Ishikawa (cell line): ENCODE measurements around the gene AEBP1.

ENCODE experiments used
- CEBPB ChIP-seq: IDR thresholded peaks from 2 replicates; pipeline ENCODE4 v1.6.1; 2012
- CREB1 ChIP-seq: IDR thresholded peaks from 2 replicates; pipeline ENCODE4 v1.6.1; 2012; ENCODE audit warnings: low read depth
- EGR1 ChIP-seq: IDR thresholded peaks from 2 replicates; pipeline ENCODE4 v1.6.1; 2012
- EP300 ChIP-seq: IDR thresholded peaks from 2 replicates; pipeline ENCODE4 v1.6.1; 2012; ENCODE audit warnings: borderline replicate concordance
- FOXM1 ChIP-seq: IDR thresholded peaks from 2 replicates; pipeline ENCODE4 v1.6.1; 2012; ENCODE audit warnings: low read depth, borderline replicate concordance
- NFIC ChIP-seq: IDR thresholded peaks from 2 replicates; pipeline ENCODE4 v1.6.1; 2012
- RAD21 ChIP-seq: IDR thresholded peaks from 2 replicates; pipeline ENCODE4 v1.6.1; 2012; ENCODE audit warnings: low read depth
- TAF1 ChIP-seq: IDR thresholded peaks from 2 replicates; pipeline ENCODE4 v1.6.1; 2012; ENCODE audit warnings: low read depth, mild to moderate bottlenecking
- TCF12 ChIP-seq: IDR thresholded peaks from 2 replicates; pipeline ENCODE4 v1.6.1; 2012; ENCODE audit warnings: low read depth
- TEAD4 ChIP-seq: IDR thresholded peaks from 2 replicates; pipeline ENCODE4 v1.6.1; 2012
- YY1 ChIP-seq: IDR thresholded peaks from 2 replicates; pipeline ENCODE4 v1.6.1; 2012; ENCODE audit warnings: low read depth
- ZBTB7A ChIP-seq: IDR thresholded peaks from 2 replicates; pipeline ENCODE4 v1.6.1; 2012; ENCODE audit warnings: low read depth
- TF ChIP-seq, protein P1 (sequence below): IDR thresholded peaks from 2 replicates; pipeline ENCODE4 v1.6.1; 2012
- TF ChIP-seq, protein P2 (sequence below): IDR thresholded peaks from 2 replicates; pipeline ENCODE4 v1.6.1; 2012; ENCODE audit warnings: low read depth, mild to moderate bottlenecking
- TF ChIP-seq, protein P3 (sequence below): IDR thresholded peaks from 2 replicates; pipeline ENCODE4 v1.6.1; 2012

Gene AEBP1

DNA sequence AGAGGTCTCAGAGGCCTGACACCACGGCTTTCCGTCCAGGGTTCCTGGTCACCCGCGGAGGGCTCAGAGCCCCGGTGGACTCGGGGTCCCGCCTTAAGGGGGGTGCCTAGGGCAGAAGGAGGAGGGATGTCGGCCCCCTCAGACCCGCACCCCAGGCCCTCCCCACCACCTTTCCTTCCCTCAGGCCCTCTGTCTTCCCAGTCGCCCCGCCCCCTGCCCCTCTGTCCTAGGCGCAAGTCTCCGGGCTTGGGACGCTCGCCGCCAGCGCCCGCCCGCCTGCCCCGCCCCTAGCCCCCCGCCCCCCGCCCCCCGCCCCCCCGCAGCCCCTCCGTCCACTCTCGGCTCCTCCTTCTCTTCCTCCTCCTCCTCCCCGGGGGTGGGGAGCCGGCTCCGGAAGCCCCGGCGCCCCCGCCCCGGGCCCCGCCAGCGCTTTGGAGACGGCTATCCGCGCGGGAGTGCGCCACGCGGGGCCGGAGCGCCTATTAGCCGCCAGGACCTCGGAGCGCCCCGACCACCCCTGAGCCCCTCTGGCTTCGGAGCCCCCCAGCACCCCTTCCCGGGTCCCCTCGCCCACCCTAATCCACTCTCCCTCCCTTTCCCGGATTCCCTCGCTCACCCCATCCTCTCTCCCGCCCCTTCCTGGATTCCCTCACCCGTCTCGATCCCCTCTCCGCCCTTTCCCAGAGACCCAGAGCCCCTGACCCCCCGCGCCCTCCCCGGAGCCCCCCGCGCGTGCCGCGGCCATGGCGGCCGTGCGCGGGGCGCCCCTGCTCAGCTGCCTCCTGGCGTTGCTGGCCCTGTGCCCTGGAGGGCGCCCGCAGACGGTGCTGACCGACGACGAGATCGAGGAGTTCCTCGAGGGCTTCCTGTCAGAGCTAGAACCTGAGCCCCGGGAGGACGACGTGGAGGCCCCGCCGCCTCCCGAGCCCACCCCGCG, at the start of gene AEBP1:
AEBP1 (plus strand) TSS at position 423 of the 937 bp plus-strand sequence; CDS start at position 744, 321 bp downstream.
- TF ChIP-seq, protein P1, sequence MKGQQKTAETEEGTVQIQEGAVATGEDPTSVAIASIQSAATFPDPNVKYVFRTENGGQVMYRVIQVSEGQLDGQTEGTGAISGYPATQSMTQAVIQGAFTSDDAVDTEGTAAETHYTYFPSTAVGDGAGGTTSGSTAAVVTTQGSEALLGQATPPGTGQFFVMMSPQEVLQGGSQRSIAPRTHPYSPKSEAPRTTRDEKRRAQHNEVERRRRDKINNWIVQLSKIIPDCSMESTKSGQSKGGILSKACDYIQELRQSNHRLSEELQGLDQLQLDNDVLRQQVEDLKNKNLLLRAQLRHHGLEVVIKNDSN, result no peak
- TF ChIP-seq, protein P2, sequence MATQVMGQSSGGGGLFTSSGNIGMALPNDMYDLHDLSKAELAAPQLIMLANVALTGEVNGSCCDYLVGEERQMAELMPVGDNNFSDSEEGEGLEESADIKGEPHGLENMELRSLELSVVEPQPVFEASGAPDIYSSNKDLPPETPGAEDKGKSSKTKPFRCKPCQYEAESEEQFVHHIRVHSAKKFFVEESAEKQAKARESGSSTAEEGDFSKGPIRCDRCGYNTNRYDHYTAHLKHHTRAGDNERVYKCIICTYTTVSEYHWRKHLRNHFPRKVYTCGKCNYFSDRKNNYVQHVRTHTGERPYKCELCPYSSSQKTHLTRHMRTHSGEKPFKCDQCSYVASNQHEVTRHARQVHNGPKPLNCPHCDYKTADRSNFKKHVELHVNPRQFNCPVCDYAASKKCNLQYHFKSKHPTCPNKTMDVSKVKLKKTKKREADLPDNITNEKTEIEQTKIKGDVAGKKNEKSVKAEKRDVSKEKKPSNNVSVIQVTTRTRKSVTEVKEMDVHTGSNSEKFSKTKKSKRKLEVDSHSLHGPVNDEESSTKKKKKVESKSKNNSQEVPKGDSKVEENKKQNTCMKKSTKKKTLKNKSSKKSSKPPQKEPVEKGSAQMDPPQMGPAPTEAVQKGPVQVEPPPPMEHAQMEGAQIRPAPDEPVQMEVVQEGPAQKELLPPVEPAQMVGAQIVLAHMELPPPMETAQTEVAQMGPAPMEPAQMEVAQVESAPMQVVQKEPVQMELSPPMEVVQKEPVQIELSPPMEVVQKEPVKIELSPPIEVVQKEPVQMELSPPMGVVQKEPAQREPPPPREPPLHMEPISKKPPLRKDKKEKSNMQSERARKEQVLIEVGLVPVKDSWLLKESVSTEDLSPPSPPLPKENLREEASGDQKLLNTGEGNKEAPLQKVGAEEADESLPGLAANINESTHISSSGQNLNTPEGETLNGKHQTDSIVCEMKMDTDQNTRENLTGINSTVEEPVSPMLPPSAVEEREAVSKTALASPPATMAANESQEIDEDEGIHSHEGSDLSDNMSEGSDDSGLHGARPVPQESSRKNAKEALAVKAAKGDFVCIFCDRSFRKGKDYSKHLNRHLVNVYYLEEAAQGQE, result no peak
- no peak for TF ChIP-seq TAF1
- TF ChIP-seq ZBTB7A, result peak; percentile 53; the same call in 1 of the 2 replicates

DNA sequence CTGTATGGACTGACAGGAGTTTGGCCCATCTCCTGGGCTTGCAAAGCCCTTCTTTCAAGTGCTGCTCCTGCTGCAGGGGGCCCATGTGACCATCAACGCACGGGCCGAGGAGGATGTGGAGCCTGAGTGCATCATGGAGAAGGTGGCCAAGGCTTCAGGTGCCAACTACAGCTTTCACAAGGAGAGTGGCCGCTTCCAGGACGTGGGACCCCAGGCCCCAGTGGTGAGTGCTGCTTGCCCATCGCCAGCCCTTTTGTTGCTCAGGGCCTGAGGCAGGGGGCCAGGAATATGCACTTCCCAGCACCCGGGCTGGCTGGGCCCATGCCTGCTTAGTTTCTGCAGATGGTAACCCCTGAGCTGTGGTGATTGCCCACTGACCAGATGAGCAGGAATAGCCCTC, 47.5 kb upstream of the AEBP1 start:
- TF ChIP-seq ZBTB7A (no peak), RAD21 (no peak), CEBPB (no peak), TAF1 (no peak), EP300 (no peak), TCF12 (no peak)
- TF ChIP-seq, protein P3, sequence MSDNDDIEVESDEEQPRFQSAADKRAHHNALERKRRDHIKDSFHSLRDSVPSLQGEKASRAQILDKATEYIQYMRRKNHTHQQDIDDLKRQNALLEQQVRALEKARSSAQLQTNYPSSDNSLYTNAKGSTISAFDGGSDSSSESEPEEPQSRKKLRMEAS, result no peak

DNA sequence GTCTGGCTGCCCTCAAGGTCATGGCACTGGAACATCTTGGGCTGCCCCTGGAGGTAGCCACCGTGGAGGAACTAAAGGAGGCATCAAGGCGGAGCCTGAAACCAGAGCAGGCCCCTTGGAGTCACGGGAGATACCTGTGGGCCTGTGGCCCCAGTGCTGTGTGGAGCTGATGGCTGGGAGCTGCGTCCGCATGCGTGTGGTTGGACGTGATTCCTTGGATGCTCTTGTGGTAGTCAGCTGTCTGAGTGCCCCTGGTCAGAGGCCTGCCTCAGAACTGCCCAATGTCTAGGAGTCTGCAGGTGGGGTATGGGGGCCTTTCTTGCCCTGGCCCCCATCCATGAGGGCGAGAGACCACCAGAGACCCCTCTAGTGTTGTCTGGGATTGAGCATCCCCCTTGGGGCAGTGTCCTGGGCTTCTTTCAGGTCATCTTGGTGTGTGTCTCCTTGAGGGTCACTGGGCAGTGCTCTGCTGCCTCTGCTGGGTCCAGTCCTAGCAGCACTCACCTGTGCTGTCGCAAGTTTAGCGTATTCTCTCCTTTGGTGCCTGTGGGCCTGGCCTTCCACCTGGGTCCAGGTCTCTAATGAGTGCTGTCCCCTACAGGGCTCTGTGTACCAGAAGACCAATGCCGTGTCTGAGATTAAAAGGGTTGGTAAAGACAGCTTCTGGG, 46.8 kb upstream of the AEBP1 start:
- no peak for TF ChIP-seq EP300

DNA sequence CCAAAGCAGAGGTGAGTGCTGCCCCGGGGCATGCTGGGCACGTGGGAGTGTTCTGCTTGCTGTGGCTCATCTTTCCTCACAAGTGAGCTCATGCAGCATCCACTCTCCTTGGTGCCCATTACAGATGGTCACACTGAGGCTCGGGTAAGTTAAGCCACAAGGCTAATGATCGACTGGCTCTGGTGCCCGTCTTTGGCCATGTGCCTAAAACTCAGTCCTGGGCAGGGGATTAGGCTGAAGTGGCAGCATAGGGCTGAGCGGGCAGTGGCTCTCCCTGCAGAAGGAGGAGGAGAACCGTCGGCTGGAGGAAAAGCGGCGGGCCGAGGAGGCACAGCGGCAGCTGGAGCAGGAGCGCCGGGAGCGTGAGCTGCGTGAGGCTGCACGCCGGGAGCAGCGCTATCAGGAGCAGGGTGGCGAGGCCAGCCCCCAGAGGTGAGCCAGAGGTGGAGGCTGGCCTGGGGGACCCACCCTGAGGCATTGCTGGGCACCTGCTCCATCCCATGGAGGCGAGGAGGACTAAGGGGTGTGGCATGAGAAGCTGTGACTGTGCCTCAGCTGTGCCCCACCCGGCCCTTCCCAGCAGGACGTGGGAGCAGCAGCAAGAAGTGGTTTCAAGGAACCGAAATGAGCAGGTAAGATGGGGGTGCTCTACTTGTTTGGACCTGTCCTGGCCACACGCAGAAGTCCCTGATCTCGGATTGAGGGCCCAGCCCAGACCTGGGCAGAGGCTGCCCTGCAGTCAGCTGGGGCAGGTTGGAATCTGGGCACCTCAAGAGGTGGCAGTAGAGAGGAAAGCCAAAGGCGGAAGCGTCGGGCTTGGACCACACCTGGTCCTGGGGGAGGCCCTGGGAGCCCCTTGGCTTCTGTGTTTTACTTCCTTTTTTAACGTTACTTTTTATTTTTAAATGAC, 46.0 kb upstream of the AEBP1 start:
- TF ChIP-seq EGR1, result no peak
- TF ChIP-seq, protein P2, result no peak
- TF ChIP-seq CREB1, result no peak
- no peak for TF ChIP-seq EP300

DNA sequence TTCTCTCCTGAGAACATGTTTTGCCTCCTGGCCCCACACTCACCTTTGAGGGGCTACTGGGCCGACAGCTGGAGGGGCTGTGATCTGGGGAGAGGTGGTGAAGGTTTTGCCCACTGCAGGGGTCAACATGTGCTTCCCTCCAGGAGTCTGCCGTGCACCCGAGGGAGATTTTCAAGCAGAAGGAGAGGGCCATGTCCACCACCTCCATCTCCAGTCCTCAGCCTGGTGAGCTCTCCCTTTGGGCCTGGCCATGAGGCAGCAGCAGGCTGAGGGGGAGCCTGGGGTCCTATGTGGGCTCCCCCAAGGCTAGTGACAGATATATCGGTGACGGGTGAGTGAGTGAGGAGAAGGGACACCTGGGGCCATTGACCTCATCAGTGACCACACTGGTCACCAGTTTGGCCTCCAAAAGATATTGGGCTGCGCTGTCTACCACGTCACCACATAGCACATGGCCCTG, 45.4 kb upstream of the AEBP1 start:
- TF ChIP-seq RAD21, result no peak
- no peak for TF ChIP-seq TAF1
- TF ChIP-seq, protein P2, result no peak
- no peak for TF ChIP-seq TCF12
- TF ChIP-seq FOXM1, result no peak
- no peak for TF ChIP-seq NFIC
- no peak for TF ChIP-seq CEBPB
- TF ChIP-seq EP300, result no peak
- TF ChIP-seq, protein P1, result no peak
- no peak for TF ChIP-seq TEAD4
- no peak for TF ChIP-seq EGR1
- TF ChIP-seq, protein P3, result no peak
- no peak for TF ChIP-seq ZBTB7A
- no peak for TF ChIP-seq CREB1
- TF ChIP-seq YY1, result no peak
